OCI-LY1 (cell line): ENCODE data around the gene PIGN.

Experiments
- CTCF ChIP-seq: fragments of 200-600 bp; sonication (generic), shearing (Covaris generic); IDR thresholded peaks from 2 replicates; pipeline ENCODE4 v1.5.1; 2017; ENCODE audit warnings: mild to moderate bottlenecking, antibody characterized with exemption, low read length, moderate library complexity, mixed read lengths
- EZH2 ChIP-seq: fragments of 200-600 bp; sonication (generic), shearing (Covaris generic); IDR thresholded peaks from 2 replicates; pipeline ENCODE4 v1.8.0; 2017; ENCODE audit warnings: borderline replicate concordance, mixed run types, mild to moderate bottlenecking, antibody characterized with exemption, low read length, moderate library complexity, mixed read lengths

- TF ChIP-seq EZH2 (no peak), CTCF (no peak)
Measured at GRCh38 chr18:62152844-62153243, 34.0 kb downstream of the PIGN start.
